Suprapubic skin (tissue), 4 donors: ENCODE results near the gene PTPN20. TPM values are rescaled to one million over a fixed set of nuclear protein-coding genes. Genes with fewer than 3 reads are reported as not detected.

Source experiments
- DNase-seq, 2 donors: peaks; one replicate each; pipeline ENCODE4 v3.0.0-alpha.2; 2019; ENCODE audit warnings: low spot score in 2 of 2
- H3K27ac ChIP-seq: fragments of 200-600 bp; sonication (generic); one replicate; pipeline ENCODE4 v1.5.1; 2019
- H3K27me3 ChIP-seq: fragments of 200-600 bp; sonication (generic); one replicate; pipeline ENCODE4 v1.5.1; 2019
- H3K36me3 ChIP-seq: fragments of 200-600 bp; sonication (generic); one replicate; pipeline ENCODE4 v1.5.1; 2019
- H3K4me1 ChIP-seq: fragments of 200-600 bp; sonication (generic); one replicate; pipeline ENCODE4 v1.5.1; 2019
- H3K4me3 ChIP-seq: fragments of 200-600 bp; sonication (generic); one replicate; pipeline ENCODE4 v1.5.1; 2019; ENCODE audit warnings: mild to moderate bottlenecking
- H3K9me3 ChIP-seq: fragments of 200-600 bp; sonication (generic); one replicate; pipeline ENCODE4 v1.5.1; 2019
- CTCF ChIP-seq, 2 donors: fragments of 200-600 bp in 1 of 2; fragments of 450-650 bp in 1 of 2; sonication (generic) in 1 of 2; IDR thresholded peaks; one replicate each; pipeline ENCODE4 v1.5.1; 2016 to 2019; ENCODE audit warnings: antibody characterized with exemption in 2 of 2, mild to moderate bottlenecking in 1 of 2, moderate library complexity in 1 of 2
- EP300 ChIP-seq: sonication (generic); formaldehyde crosslinking; IDR thresholded peaks from one replicate; pipeline ENCODE4 v1.6.1; 2017; ENCODE audit warnings: antibody characterized with exemption
- POLR2A ChIP-seq, 2 donors: fragments of 450-650 bp; IDR thresholded peaks; one replicate each; pipeline ENCODE4 v1.6.1; 2017; ENCODE audit warnings: antibody characterized with exemption in 2 of 2, mild to moderate bottlenecking in 2 of 2, moderate library complexity in 2 of 2
- POLR2AphosphoS5 ChIP-seq, 3 donors: sonication (generic); formaldehyde crosslinking; IDR thresholded peaks; one replicate each; pipeline ENCODE4 v1.6.1; 2017; ENCODE audit warnings: antibody characterized with exemption in 3 of 3
- whole genome bisulfite sequencing: methylation state at CpG from one replicate; pipeline ENCODE4 v1.1.5; 2018; 5-methylcytosine and 5-hydroxymethylcytosine counted together
- total RNA-seq, 4 donors: library from RNA; depleted of rRNA; stranded (reverse); fragments of >200 nt; gene quantifications; one replicate each; pipeline ENCODE4 v1.1.0, GENCODE V29; 2016

Gene PTPN20
- total RNA-seq, 4 donors from 2014 or later = 3.2 to 11.5 (median 6.4) TPM

DNA sequence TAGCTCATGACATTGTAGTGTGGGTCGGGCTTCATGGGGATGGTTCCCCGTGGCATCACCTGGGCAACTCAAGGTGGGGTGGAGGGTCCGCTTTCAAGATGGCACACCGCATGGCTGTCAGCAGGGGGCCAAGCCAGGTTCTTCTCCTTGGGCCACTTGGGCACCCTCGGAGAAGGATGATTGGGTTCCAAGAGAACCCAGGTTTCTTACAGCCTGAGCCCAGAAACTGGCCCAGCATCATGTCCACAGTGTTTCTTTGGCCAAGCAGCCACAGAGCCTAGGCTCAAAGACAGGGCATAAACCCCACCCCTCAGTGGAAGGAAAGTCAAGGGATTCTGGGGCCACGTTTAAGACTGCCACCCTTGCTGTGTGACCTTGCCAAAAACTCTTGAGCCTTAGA is 110.6 kb downstream of the PTPN20 start:
- WGBS = 98% methylated on average over 5 of the region's 6 CpGs

GRCh38 chr10:47022311-47023131 is 111.3 kb downstream of the PTPN20 start:
- no peak for TF ChIP-seq CTCF (IDR thresholded peaks at IDR 0.05)
- TF ChIP-seq POLR2AphosphoS5 (IDR thresholded peaks at IDR 0.05) = no peak
- TF ChIP-seq POLR2A (IDR thresholded peaks at IDR 0.05) = no peak
- no peak for TF ChIP-seq EP300
- no peaks in the 10 kb centered on the region for H3K27me3 ChIP-seq

More for the DNA sequence above, 110.6 kb downstream of the PTPN20 start:
- no peak for DNase-seq
- H3K36me3 ChIP-seq = no peaks in the 10 kb centered on the region
- H3K9me3 ChIP-seq = no peaks in the 10 kb centered on the region
- H3K4me1 ChIP-seq = peaks cover 3% of the 10 kb centered on the region
- no peak overlapping the region for H3K27ac ChIP-seq
- no peaks in the 10 kb centered on the region for H3K27me3 ChIP-seq
- TF ChIP-seq EP300 = no peak
- TF ChIP-seq CTCF (IDR thresholded peaks at IDR 0.05) = no peak
- TF ChIP-seq POLR2A (IDR thresholded peaks at IDR 0.05) = no peak
- no peak overlapping the region for H3K4me3 ChIP-seq

GRCh38 chr10:47023237-47024045 is 112.2 kb downstream of the PTPN20 start:
- Histone ChIP-seq H3K4me1 (peaks cover 3% of the 10 kb centered on the region), H3K27ac (no peak overlapping the region), H3K27me3 (no peaks in the 10 kb centered on the region), H3K36me3 (no peaks in the 10 kb centered on the region), H3K4me3 (no peak overlapping the region), H3K9me3 (no peaks in the 10 kb centered on the region)
- DNase-seq = peak in 1 of 2 donors; percentile 72
- 60% methylated on average over 17 of the region's 17 CpGs for WGBS
- TF ChIP-seq CTCF (IDR thresholded peaks at IDR 0.05) = no peak
- no peak for TF ChIP-seq POLR2AphosphoS5 (IDR thresholded peaks at IDR 0.05)
- no peak for TF ChIP-seq POLR2A (IDR thresholded peaks at IDR 0.05)
- TF ChIP-seq EP300 = no peak

More at GRCh38 chr10:47022311-47023131, 111.3 kb downstream of the PTPN20 start:
- peaks cover 3% of the 10 kb centered on the region for H3K4me1 ChIP-seq
- H3K36me3 ChIP-seq = no peaks in the 10 kb centered on the region
- no peak overlapping the region for H3K4me3 ChIP-seq
- no peaks in the 10 kb centered on the region for H3K9me3 ChIP-seq
- WGBS = 81% methylated on average over 6 of the region's 16 CpGs
- no peak overlapping the region for H3K27ac ChIP-seq
- peak in 1 of 2 donors; percentile 76 for DNase-seq

- 69% methylated on average over 1 of the region's 1 CpG for WGBS
- Histone ChIP-seq H3K27me3 (no peaks in the 10 kb centered on the region), H3K4me3 (no peak overlapping the region), H3K4me1 (peaks cover 3% of the 10 kb centered on the region), H3K27ac (no peak overlapping the region), H3K9me3 (no peaks in the 10 kb centered on the region), H3K36me3 (no peaks in the 10 kb centered on the region)
- TF ChIP-seq CTCF (IDR thresholded peaks at IDR 0.05) (no peak), EP300 (no peak), POLR2AphosphoS5 (IDR thresholded peaks at IDR 0.05) (no peak), POLR2A (IDR thresholded peaks at IDR 0.05) (no peak)
- no peak for DNase-seq
Observed at GRCh38 chr10:47024046-47024322, 112.8 kb downstream of the PTPN20 start.
